Astrocyte (in vitro differentiated cells and primary cell): Measurements from ENCODE around the gene ACTL6B.

Experiments used
- CTCF ChIP-seq: IDR thresholded peaks from 2 replicates; pipeline ENCODE4 v1.5.1; 2011; ENCODE audit warnings: low read depth, mild to moderate bottlenecking, inconsistent platforms, low read length, moderate library complexity; ENCODE audit not compliant: insufficient read depth
- EZH2 ChIP-seq: IDR thresholded peaks from 2 replicates; pipeline ENCODE4 v1.6.1; 2012; ENCODE audit warnings: mild to moderate bottlenecking, low read length, inconsistent platforms; ENCODE audit not compliant: insufficient read depth

GRCh38 chr7:100671353-100672327 is 15.4 kb upstream of the ACTL6B start:
- no peak for TF ChIP-seq EZH2
- TF ChIP-seq CTCF: no peak
